HG02852 (cell line): ENCODE results near the gene NHERF2.

Source experiments
- ATAC-seq: cut with Tn5 transposase; IDR thresholded peaks from one replicate; pipeline ENCODE4 v1.9.1; 2021; ENCODE audit warnings: mild to moderate bottlenecking, moderate library complexity; ENCODE audit not compliant: unreplicated experiment

Gene NHERF2

DNA sequence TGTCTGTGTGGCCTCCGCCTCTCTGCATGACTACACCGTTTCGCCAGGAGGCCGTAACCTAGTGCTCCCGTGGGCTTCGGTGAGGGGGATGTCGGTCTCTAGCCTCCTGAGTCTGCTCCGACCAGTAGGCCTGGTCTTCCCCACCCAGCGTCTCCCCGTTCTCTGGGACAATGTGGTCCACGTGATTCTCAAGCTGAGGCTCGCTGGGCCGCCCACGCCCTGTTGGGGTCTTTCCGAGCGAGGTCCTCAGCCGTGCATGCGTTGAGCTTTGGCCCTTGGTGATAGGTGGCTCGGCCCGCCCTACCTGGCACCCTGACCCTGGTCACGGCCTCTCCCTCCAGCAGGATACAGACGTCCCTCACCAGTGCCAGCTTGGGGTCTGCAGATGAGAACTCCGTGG lies 52.0 kb downstream of the NHERF2 start:
- ATAC-seq: no peak

DNA sequence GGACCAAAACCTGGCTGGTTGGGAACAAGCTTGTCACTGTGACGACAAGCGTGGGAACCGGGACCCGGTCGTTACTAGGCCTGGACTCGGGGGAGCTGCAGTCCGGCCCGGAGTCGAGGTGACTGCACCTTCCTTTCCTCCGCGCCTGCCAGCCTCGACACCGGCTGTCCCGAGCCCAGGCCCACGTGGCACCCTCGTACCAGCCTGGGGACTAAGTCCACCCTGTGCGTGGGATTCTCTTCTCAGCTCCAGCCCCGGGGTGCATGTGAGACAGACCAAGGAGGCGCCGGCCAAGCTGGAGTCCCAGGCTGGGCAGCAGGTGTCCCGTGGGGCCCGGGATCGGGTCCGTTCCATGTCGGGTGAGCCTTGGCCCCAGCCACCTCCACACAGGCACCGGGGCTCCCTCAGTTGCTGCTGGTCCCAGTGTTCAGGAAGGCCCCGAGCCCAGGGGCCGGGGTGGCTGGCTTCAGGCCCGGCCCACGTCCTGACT lies 52.7 kb downstream of the NHERF2 start:
- no peak for ATAC-seq

DNA sequence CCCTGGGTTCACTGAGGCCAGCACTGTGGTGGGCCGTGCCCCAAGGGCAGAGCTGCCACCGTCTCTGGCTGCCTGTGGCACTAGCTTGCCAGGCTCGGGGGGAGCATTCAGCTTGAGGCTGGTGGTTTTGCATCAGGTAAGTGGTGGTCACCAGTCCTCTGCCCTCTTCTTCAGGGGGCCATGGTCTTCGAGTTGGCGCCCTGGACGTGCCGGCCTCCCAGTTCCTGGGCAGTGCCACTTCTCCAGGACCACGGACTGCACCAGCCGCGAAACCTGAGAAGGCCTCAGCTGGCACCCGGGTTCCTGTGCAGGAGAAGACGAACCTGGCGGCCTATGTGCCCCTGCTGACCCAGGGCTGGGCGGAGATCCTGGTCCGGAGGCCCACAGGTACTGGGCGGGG lies 53.3 kb downstream of the NHERF2 start:
- ATAC-seq: no peak

DNA sequence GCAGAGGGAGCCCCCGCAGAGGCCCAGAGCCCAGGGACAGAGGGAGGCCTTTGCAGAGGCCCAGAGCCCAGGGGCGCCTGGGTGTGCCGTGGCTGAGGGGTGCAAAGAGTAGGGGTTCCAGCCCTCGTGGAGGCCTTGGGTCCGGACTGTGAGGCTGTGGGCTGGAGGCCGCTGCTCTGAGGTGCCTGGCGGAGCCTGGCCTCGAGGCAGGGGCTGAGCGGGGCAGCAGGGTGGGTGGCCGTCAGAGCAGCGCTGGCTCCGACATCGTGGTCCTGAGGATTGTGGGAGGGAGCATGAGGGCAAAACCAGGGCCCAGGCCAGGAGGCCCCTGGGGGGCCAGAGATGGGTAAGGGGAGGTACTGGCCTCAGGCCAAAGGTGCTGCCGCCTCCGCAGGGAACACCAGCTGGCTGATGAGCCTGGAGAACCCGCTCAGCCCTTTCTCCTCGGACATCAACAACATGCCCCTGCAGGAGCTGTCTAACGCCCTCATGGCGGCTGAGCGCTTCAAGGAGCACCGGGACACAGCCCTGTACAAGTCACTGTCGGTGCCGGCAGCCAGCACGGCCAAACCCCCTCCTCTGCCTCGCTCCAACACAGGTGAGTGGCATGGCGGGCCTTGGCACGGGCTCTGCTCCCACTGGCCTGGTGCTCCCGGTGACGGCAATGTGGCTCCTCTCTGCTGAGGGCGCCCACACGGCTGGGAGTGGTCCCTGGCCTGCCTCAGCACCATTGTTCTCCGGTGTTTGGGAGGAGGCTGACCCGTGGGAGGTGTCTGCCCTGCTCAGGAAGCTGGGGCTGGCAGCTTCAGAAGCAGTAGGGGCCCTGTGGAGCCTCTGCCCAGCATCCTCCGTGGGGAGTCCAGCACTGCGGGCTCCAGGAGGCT lies 54.7 kb downstream of the NHERF2 start:
- ATAC-seq: no peak

GRCh38 chr16:2082171-2082982 lies 55.7 kb downstream of the NHERF2 start:
- ATAC-seq: no peak

- ATAC-seq: no peak
Observed at GRCh38 chr16:2082983-2083364, 56.3 kb downstream of the NHERF2 start.

GRCh38 chr16:2083409-2083808 lies 56.7 kb downstream of the NHERF2 start:
- no peak for ATAC-seq

GRCh38 chr16:2083876-2084780 lies 57.4 kb downstream of the NHERF2 start:
- ATAC-seq: no peak

DNA sequence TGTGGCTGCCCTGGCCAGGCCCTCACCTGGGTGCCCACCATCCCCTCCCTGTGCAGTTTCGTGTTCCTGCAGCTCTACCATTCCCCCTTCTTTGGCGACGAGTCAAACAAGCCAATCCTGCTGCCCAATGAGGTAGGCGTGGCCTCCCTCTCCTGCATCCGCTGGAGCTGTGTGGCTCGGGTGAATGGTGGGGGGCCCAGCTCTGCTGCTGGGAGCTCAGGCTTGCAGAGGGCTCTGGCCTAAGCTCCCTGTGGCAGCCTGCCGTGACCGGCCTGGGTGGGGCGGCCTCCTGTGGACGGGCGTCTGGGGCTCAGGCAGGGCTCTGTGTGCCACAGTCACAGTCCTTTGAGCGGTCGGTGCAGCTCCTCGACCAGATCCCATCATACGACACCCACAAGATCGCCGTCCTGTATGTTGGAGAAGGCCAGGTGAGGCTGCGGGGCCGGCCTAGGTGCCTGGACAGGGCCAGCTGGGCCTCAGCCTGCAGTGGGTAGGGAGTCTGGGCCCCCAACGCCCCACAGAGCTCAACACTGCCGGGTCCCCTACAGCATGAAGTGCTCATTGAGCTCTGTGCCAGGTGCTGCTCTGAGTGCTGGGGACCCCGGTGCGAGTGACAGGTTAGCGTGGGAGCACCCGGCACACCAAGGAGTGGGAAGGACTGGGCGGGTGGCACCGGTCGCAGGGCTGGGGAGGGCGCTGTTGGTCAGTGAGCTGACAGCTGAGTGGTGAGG lies 58.4 kb downstream of the NHERF2 start:
- ATAC-seq: no peak

- ATAC-seq: no peak
Observed at GRCh38 chr16:2085669-2086068, 59.0 kb downstream of the NHERF2 start.

DNA sequence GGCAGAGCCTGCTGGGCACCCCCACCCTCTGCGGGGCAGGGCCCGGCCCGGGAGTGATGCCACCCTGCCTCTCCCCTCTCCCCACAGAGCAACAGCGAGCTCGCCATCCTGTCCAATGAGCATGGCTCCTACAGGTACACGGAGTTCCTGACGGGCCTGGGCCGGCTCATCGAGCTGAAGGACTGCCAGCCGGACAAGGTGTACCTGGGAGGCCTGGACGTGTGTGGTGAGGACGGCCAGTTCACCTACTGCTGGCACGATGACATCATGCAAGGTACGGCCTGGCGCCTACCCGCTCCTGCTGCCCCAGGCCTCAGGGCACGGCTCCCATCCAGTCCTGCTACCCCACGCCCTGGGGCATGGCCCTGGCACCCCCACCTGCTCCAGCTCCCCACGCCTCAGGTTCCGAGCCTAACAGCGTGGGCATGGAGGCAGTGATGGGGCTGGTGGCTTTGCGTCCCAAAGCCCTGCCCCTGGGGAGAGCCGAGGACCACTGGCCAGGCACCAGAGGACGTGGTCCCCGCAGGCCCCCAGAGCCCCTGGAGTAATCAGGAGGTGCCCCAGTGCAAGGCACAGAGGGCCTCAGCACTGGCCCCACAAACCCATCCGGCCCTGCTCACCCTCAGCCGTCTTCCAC lies 59.5 kb downstream of the NHERF2 start:
- ATAC-seq: no peak

GRCh38 chr16:2086812-2087747 lies 60.4 kb downstream of the NHERF2 start:
- no peak for ATAC-seq

DNA sequence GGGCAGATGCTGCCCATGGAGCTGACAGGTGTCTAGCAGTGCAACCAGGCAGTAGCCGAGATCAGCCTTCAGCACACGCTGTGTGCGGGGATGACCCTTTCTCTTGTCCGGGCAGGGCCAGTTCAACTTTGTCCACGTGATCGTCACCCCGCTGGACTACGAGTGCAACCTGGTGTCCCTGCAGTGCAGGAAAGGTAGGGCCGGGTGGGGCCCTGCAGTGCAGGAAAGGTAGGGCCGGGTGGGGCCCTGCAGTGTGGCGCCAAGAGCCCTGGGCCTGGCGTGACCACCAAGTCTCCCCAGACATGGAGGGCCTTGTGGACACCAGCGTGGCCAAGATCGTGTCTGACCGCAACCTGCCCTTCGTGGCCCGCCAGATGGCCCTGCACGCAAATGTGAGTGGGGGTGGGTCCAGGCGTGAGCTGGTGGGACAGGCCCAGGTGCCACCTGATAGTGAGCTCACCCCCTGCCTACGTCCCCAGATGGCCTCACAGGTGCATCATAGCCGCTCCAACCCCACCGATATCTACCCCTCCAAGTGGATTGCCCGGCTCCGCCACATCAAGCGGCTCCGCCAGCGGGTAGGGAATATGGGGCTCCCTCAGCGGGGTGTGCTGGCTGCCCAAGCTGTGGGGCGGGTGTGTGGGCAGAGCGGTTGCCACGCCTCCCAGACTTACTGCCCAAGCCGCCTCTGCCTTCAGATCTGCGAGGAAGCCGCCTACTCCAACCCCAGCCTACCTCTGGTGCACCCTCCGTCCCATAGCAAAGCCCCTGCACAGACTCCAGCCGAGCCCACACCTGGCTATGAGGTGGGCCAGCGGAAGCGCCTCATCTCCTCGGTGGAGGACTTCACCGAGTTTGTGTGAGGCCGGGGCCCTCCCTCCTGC lies 61.3 kb downstream of the NHERF2 start:
- no peak for ATAC-seq
